CD4-positive, alpha-beta T cell (primary cell): ENCODE data around the gene POPDC3. TPM values are rescaled to one million over a fixed set of nuclear protein-coding genes. Genes with fewer than 3 reads are reported as not detected.
"Not testable (repeated sequence)": the region's sequence is repeated elsewhere in the genome, so short reads cannot be mapped to it uniquely, and the experiment has no call there.

ENCODE experiments used
- ATAC-seq: fragments of 200-7000 bp; cut with Tn5 transposase; one replicate; pipeline ENCODE4 v1.10.0; 2022; ENCODE audit warnings: mild to moderate bottlenecking; ENCODE audit not compliant: poor library complexity
- CTCF ChIA-PET: fragments of 350-600 bp; sonication (Branson Sonifier 250); formaldehyde crosslinking; loops from one replicate; lab custom pipeline; 2021; ENCODE audit warnings: antibody characterized with exemption, inconsistent platforms; lab: Charles Lee
- POLR2A ChIA-PET: fragments of 350-600 bp; sonication (Branson Sonifier 250); formaldehyde crosslinking; loops from one replicate; lab custom pipeline; 2021; ENCODE audit warnings: antibody characterized with exemption, inconsistent platforms; lab: Charles Lee
- DNase-seq, 14 experiments: peaks; one replicate each; pipeline ENCODE4 v3.0.0-alpha.2; 2013 to 2020; ENCODE audit warnings: mixed read lengths in 2 of 14
- H3K27ac ChIP-seq, 2 donors: one replicate each; pipeline versions ENCODE4 v1.5.1 to v1.7.0; 2013; ENCODE audit warnings: low read length in 2 of 2, low read depth in 1 of 2, mild to moderate bottlenecking in 1 of 2
- H3K27me3 ChIP-seq, 2 experiments: 1 replicate in 1 of 2; 2 replicates in 1 of 2; pipeline versions ENCODE4 v1.6.1 to v1.7.0; 2013; ENCODE audit warnings: low read length in 2 of 2, control low read depth in 1 of 2, mild to moderate bottlenecking in 1 of 2, moderate library complexity in 1 of 2; ENCODE audit not compliant: insufficient read depth in 2 of 2, control insufficient read depth in 1 of 2
- H3K36me3 ChIP-seq: one replicate; pipeline ENCODE4 v1.6.1; 2013; ENCODE audit warnings: low read length, control low read depth; ENCODE audit not compliant: insufficient read depth
- H3K4me1 ChIP-seq: one replicate; pipeline ENCODE4 v1.6.1; 2013; ENCODE audit warnings: low read length, control low read depth; ENCODE audit not compliant: insufficient read depth
- H3K4me3 ChIP-seq: one replicate; pipeline ENCODE4 v1.5.1; 2013; ENCODE audit warnings: mild to moderate bottlenecking, low read length, moderate library complexity
- H3K9me3 ChIP-seq, 2 experiments: 1 replicate in 1 of 2; 2 replicates in 1 of 2; pipeline versions ENCODE4 v1.6.1 to v1.7.0; 2013; ENCODE audit warnings: low read length in 2 of 2, mild to moderate bottlenecking in 2 of 2, control low read depth in 1 of 2, moderate library complexity in 1 of 2; ENCODE audit not compliant: control insufficient read depth in 1 of 2, insufficient read depth in 1 of 2
- H3K27ac Mint-ChIP-seq: one replicate; pipeline ENCODE4 v1.8.0; 2020; ENCODE audit warnings: mixed read lengths
- H3K27me3 Mint-ChIP-seq: one replicate; pipeline ENCODE4 v1.8.0; 2021; ENCODE audit warnings: mixed read lengths
- H3K36me3 Mint-ChIP-seq: one replicate; pipeline ENCODE4 v1.8.0; 2021; ENCODE audit warnings: low read depth, mixed read lengths
- H3K4me1 Mint-ChIP-seq: one replicate; pipeline ENCODE4 v1.8.0; 2021; ENCODE audit warnings: low read depth, mixed read lengths
- H3K4me3 Mint-ChIP-seq: one replicate; pipeline ENCODE4 v1.8.0; 2020; ENCODE audit warnings: mild to moderate bottlenecking, mixed read lengths
- H3K9me3 Mint-ChIP-seq: one replicate; pipeline ENCODE4 v1.8.0; 2020; ENCODE audit warnings: mixed read lengths
- CTCF ChIP-seq: fragments of 200-600 bp; IDR thresholded peaks from one replicate; pipeline ENCODE4 v1.8.0; 2022; ENCODE audit warnings: antibody characterized with exemption, mild to moderate bottlenecking
- intact Hi-C, 2 experiments: fragments of 100-400 bp; cut with DNase I in 1 of 2; cut with micrococcal nuclease in 1 of 2; formaldehyde crosslinking; loops; one replicate each; pipeline versions ENCODE4 v1.15.1 to v1.9.0; 2023 to 2025; cut with DNase I, micrococcal nuclease
- total RNA-seq, 174 experiments: library from RNA in 2 of 174; stranded (reverse) in 2 of 174; gene quantifications; one replicate each; pipeline ENCODE4 v1.2.3 and lab custom pipeline; 2021 to 2026

The POPDC3 gene
- total RNA-seq, 2 experiments from 2014 or later, result not detected

GRCh38 chr6:105223242-105223641, 43.4 kb upstream of the POPDC3 start:
- ChIA-PET CTCF (no interaction called here), POLR2A (no interaction called here)
- Mint-ChIP-seq H3K27me3 (peaks cover 40% of the 10 kb centered on the region), H3K4me1 (no peaks in the 10 kb centered on the region), H3K27ac (no peak overlapping the region), H3K9me3 (no peaks in the 10 kb centered on the region), H3K36me3 (no peaks in the 10 kb centered on the region), H3K4me3 (no peak overlapping the region)
- intact Hi-C loops, result no loop called here
- Histone ChIP-seq H3K4me1 (no peaks in the 10 kb centered on the region), H3K36me3 (no peaks in the 10 kb centered on the region), H3K4me3 (no peak overlapping the region), H3K27ac (no peak overlapping the region), H3K27me3 (no peaks in the 10 kb centered on the region), H3K9me3 (no peaks in the 10 kb centered on the region)
- TF ChIP-seq CTCF, result no peak
- DNase-seq, result no peak
- ATAC-seq, result no peak

- ATAC-seq, intact Hi-C loops, H3K27ac Mint-ChIP-seq, H3K4me1 Mint-ChIP-seq, H3K4me3 Mint-ChIP-seq, H3K27ac ChIP-seq, CTCF ChIA-PET, H3K36me3 Mint-ChIP-seq, H3K4me1 ChIP-seq, H3K9me3 Mint-ChIP-seq, H3K9me3 ChIP-seq, H3K4me3 ChIP-seq, H3K27me3 ChIP-seq, H3K36me3 ChIP-seq, POLR2A ChIA-PET, DNase-seq: not testable (repeated sequence)
- peaks cover 46% of the 10 kb centered on the region for H3K27me3 Mint-ChIP-seq
Observed at GRCh38 chr6:105221219-105221618, 41.4 kb upstream of the POPDC3 start.

GRCh38 chr6:105220186-105220585, 40.4 kb upstream of the POPDC3 start:
- intact Hi-C loops, result no loop called here
- Histone ChIP-seq H3K27me3 (no peaks in the 10 kb centered on the region), H3K36me3 (no peaks in the 10 kb centered on the region), H3K4me1 (no peaks in the 10 kb centered on the region), H3K4me3 (no peak overlapping the region), H3K27ac (no peak overlapping the region), H3K9me3 (no peaks in the 10 kb centered on the region)
- CTCF ChIA-PET, result interaction anchor here (0.6 kb wide), 1 partner anchor 45 kb away, joined by 3 read pairs; no protein-coding TSS in a partner anchor
- H3K27ac Mint-ChIP-seq, result no peak overlapping the region
- no peak for TF ChIP-seq CTCF
- no peaks in the 10 kb centered on the region for H3K9me3 Mint-ChIP-seq
- H3K36me3 Mint-ChIP-seq, result no peaks in the 10 kb centered on the region
- no peaks in the 10 kb centered on the region for H3K4me1 Mint-ChIP-seq
- ATAC-seq (no peak), DNase-seq (no peak)
- peaks cover 47% of the 10 kb centered on the region for H3K27me3 Mint-ChIP-seq
- POLR2A ChIA-PET, result no interaction called here
- H3K4me3 Mint-ChIP-seq, result no peak overlapping the region

- H3K27me3 ChIP-seq, H3K27ac Mint-ChIP-seq, DNase-seq, H3K9me3 Mint-ChIP-seq, POLR2A ChIA-PET, H3K4me1 ChIP-seq, intact Hi-C loops, H3K36me3 Mint-ChIP-seq, ATAC-seq, H3K4me3 ChIP-seq, H3K4me1 Mint-ChIP-seq, H3K9me3 ChIP-seq, H3K36me3 ChIP-seq, H3K4me3 Mint-ChIP-seq, CTCF ChIA-PET, H3K27ac ChIP-seq: not testable (repeated sequence)
- H3K27me3 Mint-ChIP-seq, result peaks cover 38% of the 10 kb centered on the region
Observed at GRCh38 chr6:105219218-105219617, 39.4 kb upstream of the POPDC3 start.
